ENCODE measurements around the gene AOPEP. TPM values are rescaled to one million over a fixed set of nuclear protein-coding genes. Genes with fewer than 3 reads are reported as not detected.

The AOPEP gene
- total RNA-seq, 4 donors from 2014 or later, result 305 to 458 (median 419) TPM

DNA sequence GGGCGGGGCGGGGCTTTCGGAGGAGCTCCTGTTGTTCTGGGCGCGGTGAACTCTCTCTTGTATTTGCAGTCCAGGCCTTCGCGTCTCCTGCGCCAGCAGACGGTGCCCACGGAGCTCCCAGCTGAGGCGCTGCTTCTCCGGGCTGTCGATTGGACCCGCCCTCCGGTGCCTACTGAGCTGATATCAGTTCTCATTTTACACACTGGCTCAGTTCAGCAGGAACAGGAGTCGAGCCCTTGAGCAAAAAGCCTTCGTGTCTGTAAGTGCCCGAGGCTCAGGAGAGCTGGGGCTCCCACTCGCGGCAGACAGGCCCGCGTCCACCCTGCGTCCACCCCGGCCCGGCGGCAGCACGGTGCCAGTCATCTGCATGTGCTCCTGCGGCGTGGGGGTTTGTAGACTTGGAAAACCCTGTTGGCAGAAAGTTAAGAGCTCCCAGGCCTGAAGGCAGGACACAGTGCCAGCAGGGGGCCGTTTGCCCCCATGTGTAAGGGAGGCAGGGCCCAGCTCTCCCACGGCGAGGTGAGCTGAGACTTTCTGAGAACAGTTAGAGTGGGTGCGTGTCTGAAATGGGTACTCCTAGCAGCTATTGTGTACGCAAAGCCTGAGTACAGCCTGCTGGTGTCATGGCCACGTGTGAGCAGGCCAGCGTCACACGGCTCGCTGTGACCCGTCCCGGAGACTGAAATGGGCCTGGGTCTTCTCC is 359.5 kb downstream of the AOPEP start:
- peak overlapping the region in 1 of 4 donors; percentile 1 for H3K4me3 ChIP-seq
- peaks cover 38 to 86% (median 60%) of the 10 kb centered on the region in 4 donors for H3K36me3 ChIP-seq
- peaks cover 92 to 100% (median 99%) of the 10 kb centered on the region in 4 donors for H3K4me1 ChIP-seq
- peak overlapping the region; percentile 86 to 95 (median 86) for H3K27ac ChIP-seq (replicated peaks in 1 of 4)
- intact Hi-C loops (cut with DNase I), result loop anchor here (10.0 kb wide), 1 partner anchor 301 kb away; no protein-coding TSS in a partner anchor
- no peaks in the 10 kb centered on the region for H3K9me3 ChIP-seq
- peak in 1 of 2 donors; percentile 12 for TF ChIP-seq POLR2AphosphoS5 (IDR thresholded peaks at IDR 0.05)
- no peak for TF ChIP-seq POLR2A (IDR thresholded peaks at IDR 0.05; ENCODE audit: low read depth)
- DNase-seq (ENCODE audit: extremely low spot score), result no peak
- 76% methylated on average over 14 of the region's 40 CpGs for WGBS
- H3K27me3 ChIP-seq, result no peaks in the 10 kb centered on the region

DNA sequence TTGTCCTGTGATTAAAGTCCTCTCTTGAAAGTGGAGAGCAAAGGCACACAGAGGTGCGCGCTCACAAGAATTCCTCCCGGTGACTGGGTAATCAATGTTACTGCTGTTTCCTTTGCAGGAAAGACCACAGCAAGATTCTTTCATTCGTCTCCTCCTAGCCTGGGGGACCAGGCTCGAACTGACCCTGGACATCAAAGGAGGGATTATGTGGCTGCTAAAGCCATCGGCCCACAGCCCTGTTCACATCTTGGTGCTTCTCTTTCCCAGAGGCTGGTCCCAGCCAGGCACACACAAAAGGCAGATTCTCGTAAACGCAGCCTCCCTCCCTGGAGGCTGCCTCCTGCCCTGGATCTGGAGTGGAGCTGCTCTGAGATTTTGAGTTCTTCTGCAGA is 360.1 kb downstream of the AOPEP start:
- Histone ChIP-seq H3K9me3 (no peaks in the 10 kb centered on the region), H3K4me3 (peak overlapping the region in 1 of 4 donors; percentile 1), H3K4me1 (peaks cover 92 to 100% (median 99%) of the 10 kb centered on the region in 4 donors), H3K27ac (replicated peaks in 1 of 4) (peak overlapping the region; percentile 86 to 95 (median 86)), H3K36me3 (peaks cover 32 to 80% (median 54%) of the 10 kb centered on the region in 4 donors), H3K27me3 (no peaks in the 10 kb centered on the region)
- intact Hi-C loops (cut with DNase I), result loop anchor here (10.0 kb wide), 1 partner anchor 302 kb away; no protein-coding TSS in a partner anchor
- no peak for TF ChIP-seq CTCF (IDR thresholded peaks at IDR 0.05)
- peak in 1 of 2 donors; percentile 14 for TF ChIP-seq POLR2AphosphoS5 (IDR thresholded peaks at IDR 0.05)
- no peak for DNase-seq (ENCODE audit: extremely low spot score)
- 68% methylated on average over 8 of the region's 8 CpGs for WGBS

DNA sequence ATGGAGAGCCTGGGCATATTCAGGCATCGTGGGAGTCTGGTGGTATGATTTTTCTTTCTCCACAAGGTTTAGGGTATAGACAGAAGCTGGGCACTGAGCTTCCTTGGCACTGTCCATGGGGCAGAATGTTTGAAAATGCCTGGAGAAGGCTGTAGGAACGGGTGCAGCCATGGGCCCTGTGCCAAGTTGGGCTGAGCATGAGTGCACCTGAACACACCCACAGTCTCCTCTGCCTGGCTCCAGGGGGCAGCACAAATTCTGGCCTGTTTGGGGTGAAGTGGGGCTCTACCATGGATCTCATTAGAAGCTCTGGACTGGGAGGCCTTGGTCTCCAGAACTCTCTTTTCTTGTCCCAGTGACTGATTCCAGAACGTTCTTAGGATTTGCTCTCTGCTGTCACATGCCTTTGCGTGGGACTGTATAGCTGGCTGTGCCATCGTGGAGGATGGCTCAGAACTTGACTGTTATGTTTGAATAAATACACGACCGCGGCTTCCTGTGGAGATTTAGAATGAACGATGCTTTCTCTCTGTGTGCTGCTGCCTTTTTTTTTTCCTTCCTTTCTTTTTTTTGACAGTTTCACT is 361.3 kb downstream of the AOPEP start:
- H3K4me1 ChIP-seq, result peaks cover 92 to 100% (median 99%) of the 10 kb centered on the region in 4 donors
- peak; percentile 8 to 22 (median 14) for TF ChIP-seq CTCF (IDR thresholded peaks at IDR 0.05)
- TF ChIP-seq POLR2AphosphoS5 (IDR thresholded peaks at IDR 0.05), result peak in 1 of 2 donors; percentile 16
- no peak for TF ChIP-seq POLR2A (IDR thresholded peaks at IDR 0.05; ENCODE audit: low read depth)
- H3K27ac ChIP-seq (replicated peaks in 1 of 4), result peak overlapping the region; percentile 86 to 95 (median 86)
- H3K9me3 ChIP-seq, result no peaks in the 10 kb centered on the region
- intact Hi-C loops (cut with DNase I), result loop anchor here (10.0 kb wide), 1 partner anchor 303 kb away; no protein-coding TSS in a partner anchor
- H3K27me3 ChIP-seq, result no peaks in the 10 kb centered on the region
- H3K36me3 ChIP-seq, result peaks cover 20 to 68% (median 42%) of the 10 kb centered on the region in 4 donors
- DNase-seq (ENCODE audit: extremely low spot score), result no peak
- WGBS, result 66% methylated on average over 9 of the region's 9 CpGs
- no peak overlapping the region for H3K4me3 ChIP-seq

- Histone ChIP-seq H3K9me3 (no peaks in the 10 kb centered on the region), H3K36me3 (peaks cover 17 to 61% (median 34%) of the 10 kb centered on the region in 4 donors), H3K4me3 (no peak overlapping the region), H3K27ac (replicated peaks in 1 of 4) (peak overlapping the region; percentile 86 to 95 (median 86)), H3K27me3 (no peaks in the 10 kb centered on the region), H3K4me1 (peaks cover 92 to 100% (median 99%) of the 10 kb centered on the region in 4 donors)
- 77% methylated on average over 19 of the region's 26 CpGs for WGBS
- intact Hi-C loops (cut with DNase I), result loop anchor here (10.0 kb wide), 1 partner anchor 304 kb away; no protein-coding TSS in a partner anchor
- DNase-seq (ENCODE audit: extremely low spot score), result no peak
- no peak for TF ChIP-seq POLR2A (IDR thresholded peaks at IDR 0.05; ENCODE audit: low read depth)
Measured at GRCh38 chr9:95088421-95089161, 362.1 kb downstream of the AOPEP start.

DNA sequence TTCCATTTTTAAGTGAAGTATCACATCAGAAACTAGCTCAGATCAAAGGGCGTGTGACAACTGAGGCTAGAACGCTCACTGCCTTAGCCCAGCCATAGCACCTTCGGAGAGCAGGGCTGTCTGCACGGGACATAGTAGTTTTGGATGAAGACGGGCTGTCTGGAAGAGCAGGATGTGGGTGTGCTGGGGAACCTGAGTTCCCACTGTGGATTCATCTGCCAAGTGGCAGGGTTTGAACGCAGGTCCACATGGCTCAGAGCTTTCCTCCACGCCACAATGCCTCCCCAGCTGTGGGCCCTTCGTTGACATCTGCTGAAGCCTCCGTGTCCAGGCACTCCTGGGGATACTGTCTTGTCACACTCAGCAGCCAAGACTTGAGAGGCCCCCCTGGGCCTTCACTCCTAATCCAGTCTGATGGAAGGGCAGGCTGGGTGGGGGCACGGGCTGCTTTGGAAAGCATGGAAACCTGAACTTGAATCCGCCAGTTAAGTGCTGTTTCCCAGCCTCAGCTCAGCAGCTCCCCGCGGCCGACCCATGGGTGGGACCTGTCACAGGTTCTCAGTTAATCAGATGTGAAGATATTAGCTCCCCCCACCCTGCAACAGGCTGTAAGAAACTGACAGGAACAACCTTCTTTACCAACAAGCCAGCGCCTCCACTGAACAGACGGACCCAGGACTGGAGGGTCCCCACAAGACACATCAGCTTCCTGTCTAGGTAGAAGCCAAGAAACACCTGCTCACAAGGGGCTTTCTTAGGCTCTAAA is 362.9 kb downstream of the AOPEP start:
- H3K27ac ChIP-seq (replicated peaks in 1 of 4), result peak overlapping the region; percentile 86 to 95 (median 86)
- no peak overlapping the region for H3K4me3 ChIP-seq
- 77% methylated on average over 10 of the region's 16 CpGs for WGBS
- no peaks in the 10 kb centered on the region for H3K9me3 ChIP-seq
- TF ChIP-seq POLR2A (IDR thresholded peaks at IDR 0.05; ENCODE audit: low read depth) (no peak), EP300 (IDR thresholded peaks at IDR 0.05) (no peak), POLR2AphosphoS5 (IDR thresholded peaks at IDR 0.05) (no peak), CTCF (IDR thresholded peaks at IDR 0.05) (no peak)
- no peak for DNase-seq (ENCODE audit: extremely low spot score)
- no peaks in the 10 kb centered on the region for H3K27me3 ChIP-seq
- H3K36me3 ChIP-seq, result peaks cover 15 to 59% (median 29%) of the 10 kb centered on the region in 4 donors
- intact Hi-C loops (cut with DNase I), result loop anchor here (10.0 kb wide), 1 partner anchor 305 kb away; no protein-coding TSS in a partner anchor
- peaks cover 98 to 100% (median 100%) of the 10 kb centered on the region in 4 donors for H3K4me1 ChIP-seq

Data from esophagus muscularis mucosa (tissue), 4 donors.